OCI-LY7 (cell line): ENCODE measurements around the gene CTNNBL1.

Experiments
- CTCF ChIP-seq: fragments of 200-600 bp; sonication (generic); conservative IDR thresholded peaks from 2 replicates; pipeline ENCODE4 v1.5.1; 2014; ENCODE audit warnings: mild to moderate bottlenecking, antibody characterized with exemption, low read length, moderate library complexity, mixed read lengths
- EZH2phosphoT487 ChIP-seq: fragments of 200-600 bp; sonication (generic); IDR thresholded peaks from 2 replicates; pipeline ENCODE4 v1.6.1; 2018; ENCODE audit warnings: low read depth, borderline replicate concordance, mild to moderate bottlenecking, mixed run types, antibody characterized with exemption, low read length, moderate library complexity, mixed read lengths

- TF ChIP-seq CTCF (no peak), EZH2phosphoT487 (no peak)
These were observed 187.1 kb downstream of the CTNNBL1 start for GRCh38 chr20:37880726-37881591.
